ENCODE measurements around the gene NEDD4L.

The NEDD4L gene

GRCh38 chr18:58140387-58141325 is 96.6 kb downstream of the NEDD4L start:
- Mint-ChIP-seq H3K4me3 (no peak overlapping the region), H3K4me1 (peaks cover 7 to 11% of the 10 kb centered on the region in 2 donors), H3K9me3 (peaks cover 0 to 5% of the 10 kb centered on the region in 2 donors), H3K27ac (no peak overlapping the region), H3K27me3 (peaks cover 4 to 6% of the 10 kb centered on the region in 2 donors), H3K36me3 (no peaks in the 10 kb centered on the region)
- no peak for DNase-seq
- no peak for ATAC-seq (replicated peaks)

GRCh38 chr18:58143386-58143785 is 99.4 kb downstream of the NEDD4L start:
- Mint-ChIP-seq H3K27me3 (no peaks in the 10 kb centered on the region), H3K27ac (no peak overlapping the region), H3K36me3 (no peaks in the 10 kb centered on the region), H3K4me1 (peaks cover 7 to 9% of the 10 kb centered on the region in 2 donors), H3K4me3 (no peak overlapping the region), H3K9me3 (peaks cover 0 to 5% of the 10 kb centered on the region in 2 donors)
- ATAC-seq (replicated peaks) = no peak
- no peak for DNase-seq

GRCh38 chr18:58144106-58144505 is 100.1 kb downstream of the NEDD4L start:
- Mint-ChIP-seq H3K36me3 (no peaks in the 10 kb centered on the region), H3K27me3 (no peaks in the 10 kb centered on the region), H3K4me3 (no peak overlapping the region), H3K4me1 (peaks cover 7 to 13% of the 10 kb centered on the region in 2 donors), H3K27ac (no peak overlapping the region), H3K9me3 (peaks cover 0 to 5% of the 10 kb centered on the region in 2 donors)
- ATAC-seq (replicated peaks) = no peak
- DNase-seq = no peak

- Mint-ChIP-seq H3K9me3 (peaks cover 0 to 5% of the 10 kb centered on the region in 2 donors), H3K27ac (no peak overlapping the region), H3K4me3 (no peak overlapping the region), H3K4me1 (peaks cover 3 to 10% of the 10 kb centered on the region in 2 donors), H3K27me3 (no peaks in the 10 kb centered on the region), H3K36me3 (no peaks in the 10 kb centered on the region)
- DNase-seq (no peak), ATAC-seq (replicated peaks) (no peak)
These were observed 100.8 kb downstream of the NEDD4L start for GRCh38 chr18:58144671-58145285.

GRCh38 chr18:58146099-58146498 is 102.1 kb downstream of the NEDD4L start:
- ATAC-seq (replicated peaks) (peak; percentile 21 to 52), DNase-seq (no peak)
- peaks cover 0 to 5% of the 10 kb centered on the region in 2 donors for H3K9me3 Mint-ChIP-seq
- no peaks in the 10 kb centered on the region for H3K27me3 Mint-ChIP-seq
- no peak overlapping the region for H3K4me3 Mint-ChIP-seq
- H3K27ac Mint-ChIP-seq = no peak overlapping the region
- H3K4me1 Mint-ChIP-seq = peaks cover 0 to 8% of the 10 kb centered on the region in 2 donors
- H3K36me3 Mint-ChIP-seq = no peaks in the 10 kb centered on the region

- peaks cover 0 to 8% of the 10 kb centered on the region in 2 donors for H3K4me1 Mint-ChIP-seq
- H3K4me3 Mint-ChIP-seq = no peak overlapping the region
- DNase-seq = no peak
- ATAC-seq (replicated peaks) = peak; percentile 69 to 78
- no peaks in the 10 kb centered on the region for H3K27me3 Mint-ChIP-seq
- no peak overlapping the region for H3K27ac Mint-ChIP-seq
- H3K36me3 Mint-ChIP-seq = no peaks in the 10 kb centered on the region
- H3K9me3 Mint-ChIP-seq = peaks cover 0 to 4% of the 10 kb centered on the region in 2 donors
These were observed 105.0 kb downstream of the NEDD4L start for GRCh38 chr18:58148954-58149471.

GRCh38 chr18:58150772-58151171 is 106.7 kb downstream of the NEDD4L start:
- Mint-ChIP-seq H3K9me3 (no peaks in the 10 kb centered on the region), H3K4me3 (no peak overlapping the region), H3K4me1 (peaks cover 0 to 8% of the 10 kb centered on the region in 2 donors), H3K36me3 (no peaks in the 10 kb centered on the region), H3K27ac (no peak overlapping the region), H3K27me3 (no peaks in the 10 kb centered on the region)
- no peak for ATAC-seq (replicated peaks)
- no peak for DNase-seq

- DNase-seq (no peak), ATAC-seq (replicated peaks) (no peak)
- no peaks in the 10 kb centered on the region for H3K36me3 Mint-ChIP-seq
- H3K27ac Mint-ChIP-seq = no peak overlapping the region
- H3K4me3 Mint-ChIP-seq = no peak overlapping the region
- no peaks in the 10 kb centered on the region for H3K9me3 Mint-ChIP-seq
- H3K27me3 Mint-ChIP-seq = no peaks in the 10 kb centered on the region
- peaks cover 0 to 4% of the 10 kb centered on the region in 2 donors for H3K4me1 Mint-ChIP-seq
These were observed 108.2 kb downstream of the NEDD4L start for GRCh38 chr18:58152216-58152615.

GRCh38 chr18:58152891-58153290 is 108.9 kb downstream of the NEDD4L start:
- Mint-ChIP-seq H3K4me1 (peaks cover 0 to 4% of the 10 kb centered on the region in 2 donors), H3K4me3 (no peak overlapping the region), H3K36me3 (no peaks in the 10 kb centered on the region), H3K27me3 (no peaks in the 10 kb centered on the region), H3K9me3 (no peaks in the 10 kb centered on the region), H3K27ac (no peak overlapping the region)
- no peak for DNase-seq
- no peak for ATAC-seq (replicated peaks)

GRCh38 chr18:58156516-58156915 is 112.5 kb downstream of the NEDD4L start:
- H3K36me3 Mint-ChIP-seq = no peaks in the 10 kb centered on the region
- no peaks in the 10 kb centered on the region for H3K9me3 Mint-ChIP-seq
- H3K27me3 Mint-ChIP-seq = peaks cover 8% of the 10 kb centered on the region in 2 donors
- no peak overlapping the region for H3K4me3 Mint-ChIP-seq
- no peaks in the 10 kb centered on the region for H3K4me1 Mint-ChIP-seq
- no peak overlapping the region for H3K27ac Mint-ChIP-seq
- DNase-seq = no peak
- ATAC-seq (replicated peaks) = no peak

GRCh38 chr18:58157237-58157636 is 113.2 kb downstream of the NEDD4L start:
- H3K27me3 Mint-ChIP-seq = peaks cover 8% of the 10 kb centered on the region in 2 donors
- no peak for ATAC-seq (replicated peaks)
- no peak overlapping the region for H3K27ac Mint-ChIP-seq
- H3K36me3 Mint-ChIP-seq = no peaks in the 10 kb centered on the region
- H3K9me3 Mint-ChIP-seq = no peaks in the 10 kb centered on the region
- no peaks in the 10 kb centered on the region for H3K4me1 Mint-ChIP-seq
- no peak overlapping the region for H3K4me3 Mint-ChIP-seq
- DNase-seq = no peak

- no peak for DNase-seq
- Mint-ChIP-seq H3K4me1 (no peaks in the 10 kb centered on the region), H3K27me3 (peaks cover 8% of the 10 kb centered on the region in 2 donors), H3K36me3 (no peaks in the 10 kb centered on the region), H3K4me3 (no peak overlapping the region), H3K27ac (no peak overlapping the region), H3K9me3 (no peaks in the 10 kb centered on the region)
- ATAC-seq (replicated peaks) = peak; percentile 27 to 31
These were observed 114.0 kb downstream of the NEDD4L start for GRCh38 chr18:58158008-58158407.

GRCh38 chr18:58158459-58158858 is 114.4 kb downstream of the NEDD4L start:
- no peak overlapping the region for H3K4me3 Mint-ChIP-seq
- no peaks in the 10 kb centered on the region for H3K9me3 Mint-ChIP-seq
- H3K27ac Mint-ChIP-seq = no peak overlapping the region
- peaks cover 8% of the 10 kb centered on the region in 2 donors for H3K27me3 Mint-ChIP-seq
- ATAC-seq (replicated peaks) (no peak), DNase-seq (no peak)
- H3K36me3 Mint-ChIP-seq = no peaks in the 10 kb centered on the region
- H3K4me1 Mint-ChIP-seq = no peaks in the 10 kb centered on the region

GRCh38 chr18:58161659-58162058 is 117.6 kb downstream of the NEDD4L start:
- Mint-ChIP-seq H3K36me3 (no peaks in the 10 kb centered on the region), H3K4me1 (no peaks in the 10 kb centered on the region), H3K27ac (no peak overlapping the region), H3K9me3 (no peaks in the 10 kb centered on the region), H3K27me3 (peaks cover 8% of the 10 kb centered on the region in 2 donors), H3K4me3 (no peak overlapping the region)
- ATAC-seq (replicated peaks) (no peak), DNase-seq (no peak)

All from stimulated activated naive B cell treated with anti-CD40 and anti-IgM and Interleukin-4, amounts not matched to agents 10 μg/mL and 1 μg/mL and 100 μg/mL, for 72 hours (primary cell).